HepG2 (cell line): ENCODE data around the gene ATP6V0E1. TPM values are rescaled to one million over a fixed set of nuclear protein-coding genes. Genes with fewer than 3 reads are reported as not detected.

Source experiments
- CTCF ChIP-seq: sonication (generic); formaldehyde crosslinking; IDR thresholded peaks from 2 replicates; pipeline ENCODE4 v1.5.0; 2020; ENCODE audit warnings: mild to moderate bottlenecking, missing genetic modification reagents, moderate library complexity
- DNMT3B ChIP-seq: conservative IDR thresholded peaks from 2 replicates; pipeline ENCODE4 v1.6.1; 2016; ENCODE audit warnings: missing biosample characterization, control low read depth
- ETV6 ChIP-seq: sonication (generic); formaldehyde crosslinking; conservative IDR thresholded peaks from 2 replicates; pipeline ENCODE4 v1.4.0; 2020; ENCODE audit warnings: missing genetic modification reagents
- HDAC2 ChIP-seq: sonication (generic); formaldehyde crosslinking; IDR thresholded peaks from 2 replicates; pipeline ENCODE4 v1.4.0; 2020; ENCODE audit warnings: missing genetic modification reagents
- HIVEP1 ChIP-seq: sonication (generic); formaldehyde crosslinking; IDR thresholded peaks from 2 replicates; pipeline ENCODE4 v1.4.0; 2020; ENCODE audit warnings: mild to moderate bottlenecking, missing genetic modification reagents
- HNF4A ChIP-seq: sonication (generic); formaldehyde crosslinking; IDR thresholded peaks from 2 replicates; pipeline ENCODE4 v1.4.0; 2020; ENCODE audit warnings: missing genetic modification reagents
- HOXA3 ChIP-seq: sonication (generic); formaldehyde crosslinking; IDR thresholded peaks from 2 replicates; pipeline ENCODE4 v1.5.0; 2020; ENCODE audit warnings: missing genetic modification reagents
- IKZF5 ChIP-seq: IDR thresholded peaks from 2 replicates; pipeline ENCODE4 v1.6.1; 2018; ENCODE audit warnings: missing genetic modification reagents, mild to moderate bottlenecking, missing compliant biosample characterization
- KDM3A ChIP-seq: IDR thresholded peaks from 2 replicates; pipeline ENCODE4 v1.6.1; 2018; ENCODE audit warnings: low read depth, missing compliant biosample characterization
- KLF13 ChIP-seq: sonication (generic); formaldehyde crosslinking; IDR thresholded peaks from 2 replicates; pipeline ENCODE4 v1.4.0; 2020; ENCODE audit warnings: mild to moderate bottlenecking, missing genetic modification reagents
- KLF9 ChIP-seq: IDR thresholded peaks from 2 replicates; pipeline ENCODE4 v1.6.1; 2016; ENCODE audit warnings: low read depth
- MIER2 ChIP-seq: IDR thresholded peaks from 2 replicates; pipeline ENCODE4 v1.6.1; 2016; ENCODE audit warnings: missing biosample characterization, missing genetic modification reagents
- MIXL1 ChIP-seq: IDR thresholded peaks from 2 replicates; pipeline ENCODE4 v1.6.1; 2016
- MXD1 ChIP-seq: sonication (generic); formaldehyde crosslinking; IDR thresholded peaks from 2 replicates; pipeline ENCODE4 v1.4.0; 2020; ENCODE audit warnings: mild to moderate bottlenecking, missing genetic modification reagents
- NR1H2 ChIP-seq: sonication (generic); formaldehyde crosslinking; IDR thresholded peaks from 2 replicates; pipeline ENCODE4 v1.8.1; 2022; ENCODE audit warnings: low read depth, missing genetic modification reagents, borderline replicate concordance
- RXRA ChIP-seq: sonication (generic); formaldehyde crosslinking; IDR thresholded peaks from 2 replicates; pipeline ENCODE4 v1.5.1; 2020; ENCODE audit warnings: missing genetic modification reagents
- SAFB2 ChIP-seq: sonication (generic); formaldehyde crosslinking; IDR thresholded peaks from 2 replicates; pipeline ENCODE4 v1.5.1; 2020; ENCODE audit warnings: missing genetic modification reagents, low read depth, mild to moderate bottlenecking, borderline replicate concordance
- SAP130 ChIP-seq: IDR thresholded peaks from 2 replicates; pipeline ENCODE4 v1.6.1; 2016; ENCODE audit warnings: low read depth
- SOX5 ChIP-seq: IDR thresholded peaks from 2 replicates; pipeline ENCODE4 v1.6.1; 2016; ENCODE audit warnings: borderline replicate concordance
- TFE3 ChIP-seq: IDR thresholded peaks from 2 replicates; pipeline ENCODE4 v1.6.1; 2016
- ZBTB20 ChIP-seq: sonication (generic); formaldehyde crosslinking; IDR thresholded peaks from 2 replicates; pipeline ENCODE4 v1.8.1; 2023; ENCODE audit warnings: missing genetic modification reagents, low read depth, mild to moderate bottlenecking, borderline replicate concordance
- ZNF225 ChIP-seq: sonication (generic); formaldehyde crosslinking; IDR thresholded peaks from 2 replicates; pipeline ENCODE4 v1.4.0; 2020; ENCODE audit warnings: mild to moderate bottlenecking, missing genetic modification reagents
- ZNF235 ChIP-seq: sonication (generic); formaldehyde crosslinking; IDR thresholded peaks from 2 replicates; pipeline ENCODE4 v1.8.1; 2023; ENCODE audit warnings: mild to moderate bottlenecking, missing genetic modification reagents, borderline replicate concordance
- ZNF605 ChIP-seq: sonication (generic); formaldehyde crosslinking; IDR thresholded peaks from 2 replicates; pipeline ENCODE4 v1.8.0; 2022; ENCODE audit warnings: mild to moderate bottlenecking, missing genetic modification reagents
- ZNF766 ChIP-seq: sonication (generic); formaldehyde crosslinking; IDR thresholded peaks from 2 replicates; pipeline ENCODE4 v1.5.0; 2020; ENCODE audit warnings: missing genetic modification reagents, borderline replicate concordance
- ZNF883 ChIP-seq: sonication (generic); formaldehyde crosslinking; IDR thresholded peaks from 2 replicates; pipeline ENCODE4 v1.5.1; 2020; ENCODE audit warnings: mild to moderate bottlenecking, missing genetic modification reagents; ENCODE audit errors: not compliant biosample characterization
- polyA plus RNA-seq, 8 experiments: library from polyadenylated mRNA; depleted of rRNA in 3 of 8; stranded (reverse) in 7 of 8; unstranded in 1 of 8; fragments of >200 nt; fragmentation: Illumina TruSeq in 4 of 8; extraction: Trizol in 4 of 8; gene quantifications; 2 replicates each; pipeline versions ENCODE4 v1.2.1 to v1.2.3, GENCODE V29; 2011 to 2016; ENCODE audit warnings: low read depth in 4 of 8, missing spikeins in 1 of 8, mixed read lengths in 1 of 8; ENCODE audit not compliant: insufficient read depth in 1 of 8
- total RNA-seq, 5 experiments: library from RNA; depleted of rRNA; stranded (reverse); fragments of >200 nt; fragmentation: Illumina TruSeq; extraction: Trizol; gene quantifications; 2 replicates each; pipeline ENCODE4 v1.2.3, GENCODE V29; 2016; ENCODE audit warnings: low read depth in 1 of 5
- TF ChIP-seq, protein P1 (sequence below): sonication (generic); formaldehyde crosslinking; IDR thresholded peaks from 2 replicates; pipeline ENCODE4 v1.4.0; 2020; ENCODE audit warnings: mild to moderate bottlenecking, missing genetic modification reagents

ATP6V0E1 gene
- total and polyA plus RNA-seq, 2 of the 13 experiments (the other 11 are each of a cell fraction or from before 2014, with no cell fraction given): 143 to 215 TPM

GRCh38 chr5:173057062-173057924 is 73.7 kb downstream of the ATP6V0E1 start (continued):
- no peak for TF ChIP-seq ETV6 (CRISPR knock-in tag)
- peak; percentile 62; the same call in 1 of the 2 replicates for TF ChIP-seq TFE3
- TF ChIP-seq MXD1: 0 out of 2 replicates have a peak, but pooled peaks have one; percentile 20
- TF ChIP-seq MIXL1 (CRISPR knock-in tag): peak; percentile 97
- no peak for TF ChIP-seq CTCF (CRISPR knock-in tag)
- TF ChIP-seq HNF4A: peak; percentile 68
- TF ChIP-seq KLF9 (CRISPR knock-in tag): peak; percentile 83; the same call in 1 of the 2 replicates
- no peak; the same call in 1 of the 2 replicates for TF ChIP-seq SOX5
- no peak for TF ChIP-seq KDM3A (CRISPR knock-in tag)
- peak; percentile 80 for TF ChIP-seq HOXA3
- no peak for TF ChIP-seq ZNF225
- 0 out of 2 replicates have a peak, but pooled peaks have one; percentile 24 for TF ChIP-seq HDAC2
- peak; percentile 25; the same call in 1 of the 2 replicates for TF ChIP-seq IKZF5
- no peak for TF ChIP-seq DNMT3B (CRISPR knock-in tag)
- no peak for TF ChIP-seq KLF13 (CRISPR knock-in tag)
- TF ChIP-seq NR1H2: no peak
- TF ChIP-seq ZNF883 (CRISPR knock-in tag): no peak
- no peak for TF ChIP-seq HIVEP1 (CRISPR knock-in tag)
- TF ChIP-seq RXRA (CRISPR knock-in tag): peak; percentile 67
- no peak for TF ChIP-seq ZNF605 (CRISPR knock-in tag)
- no peak for TF ChIP-seq ZNF235 (CRISPR knock-in tag)
- TF ChIP-seq SAFB2 (CRISPR knock-in tag): no peak
- no peak for TF ChIP-seq MIER2 (CRISPR knock-in tag)
- no peak; the same call in 1 of the 2 replicates for TF ChIP-seq ZBTB20
- TF ChIP-seq, protein P1, sequence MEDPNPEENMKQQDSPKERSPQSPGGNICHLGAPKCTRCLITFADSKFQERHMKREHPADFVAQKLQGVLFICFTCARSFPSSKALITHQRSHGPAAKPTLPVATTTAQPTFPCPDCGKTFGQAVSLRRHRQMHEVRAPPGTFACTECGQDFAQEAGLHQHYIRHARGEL (CRISPR knock-in tag): no peak
- TF ChIP-seq SAP130 (CRISPR knock-in tag): peak; percentile 98
- TF ChIP-seq ZNF766 (CRISPR knock-in tag): no peak
